HG02870 (cell line): ENCODE data around the gene ANKRD26.

Source experiments
- ATAC-seq: cut with Tn5 transposase; IDR thresholded peaks from one replicate; pipeline ENCODE4 v1.9.1; 2021; ENCODE audit warnings: mild to moderate bottlenecking, moderate library complexity; ENCODE audit not compliant: unreplicated experiment

Gene ANKRD26

DNA sequence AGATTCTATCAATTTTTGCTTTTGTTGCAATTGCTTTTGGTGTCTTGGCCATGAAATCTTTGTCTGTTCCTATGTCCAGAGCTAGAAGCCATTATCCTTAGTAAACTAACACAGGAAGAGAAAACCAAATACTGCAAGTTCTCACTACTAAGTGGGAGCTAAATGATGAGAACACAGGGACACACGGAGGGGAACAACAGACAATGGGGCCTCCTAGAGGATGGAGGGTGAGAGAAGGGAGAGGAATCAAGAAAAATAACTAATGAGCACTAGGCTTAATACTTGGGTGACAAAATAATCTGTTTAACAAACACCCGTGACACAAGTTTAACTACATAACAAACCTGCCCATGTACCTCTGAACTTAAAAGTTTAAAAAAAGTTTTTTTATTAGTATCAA, 78.2 kb downstream of the ANKRD26 start:
- no peak for ATAC-seq

DNA sequence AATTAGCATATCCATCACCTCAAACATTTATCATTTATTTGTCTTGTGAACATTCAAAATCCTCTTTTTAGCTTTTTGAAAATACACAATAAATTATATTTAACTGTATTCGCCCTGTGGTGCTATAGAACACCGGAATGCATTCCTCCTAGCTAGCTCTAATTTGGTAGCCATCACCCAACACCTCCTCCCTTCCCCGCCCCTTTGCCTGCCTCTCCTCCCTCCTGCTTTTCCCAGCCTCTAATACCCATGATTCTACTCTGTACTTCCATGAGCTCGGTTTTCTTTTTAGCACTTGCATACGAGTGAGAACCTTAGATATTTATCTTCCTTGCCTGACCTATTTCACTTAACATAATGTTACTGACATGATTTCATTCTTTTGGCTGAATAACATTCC, 80.1 kb downstream of the ANKRD26 start:
- ATAC-seq = no peak

- ATAC-seq = no peak
Measured at GRCh38 chr10:27019827-27020226, 80.5 kb downstream of the ANKRD26 start.

GRCh38 chr10:26997610-26998009, 102.7 kb downstream of the ANKRD26 start:
- ATAC-seq = no peak

- no peak for ATAC-seq
Measured at GRCh38 chr10:26994743-26995142, 105.6 kb downstream of the ANKRD26 start.

GRCh38 chr10:26987851-26988250, 112.4 kb downstream of the ANKRD26 start:
- ATAC-seq = no peak

- no peak for ATAC-seq
Measured at GRCh38 chr10:26983156-26983555, 117.1 kb downstream of the ANKRD26 start.

DNA sequence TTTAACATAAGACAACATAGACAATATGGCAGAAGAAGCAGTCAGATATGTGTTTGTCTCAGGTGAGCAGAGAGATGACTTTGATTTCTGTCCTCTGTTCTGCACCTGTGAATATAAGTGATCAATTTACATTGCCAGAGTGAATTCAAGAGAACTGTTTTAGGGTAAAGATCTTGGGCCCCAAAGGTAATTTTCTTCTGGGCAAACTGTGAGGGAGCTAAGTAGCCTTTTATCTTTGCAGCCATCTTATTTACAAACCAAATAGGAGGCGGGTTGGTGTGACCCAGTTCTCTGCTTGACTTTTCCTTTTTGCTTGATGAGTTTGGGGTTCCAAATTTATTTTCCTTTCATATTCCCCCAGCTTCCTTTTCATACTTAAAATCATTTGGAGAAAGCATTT, 118.2 kb downstream of the ANKRD26 start:
- no peak for ATAC-seq

- ATAC-seq = no peak
Measured at GRCh38 chr10:26981232-26981824, 119.0 kb downstream of the ANKRD26 start.

DNA sequence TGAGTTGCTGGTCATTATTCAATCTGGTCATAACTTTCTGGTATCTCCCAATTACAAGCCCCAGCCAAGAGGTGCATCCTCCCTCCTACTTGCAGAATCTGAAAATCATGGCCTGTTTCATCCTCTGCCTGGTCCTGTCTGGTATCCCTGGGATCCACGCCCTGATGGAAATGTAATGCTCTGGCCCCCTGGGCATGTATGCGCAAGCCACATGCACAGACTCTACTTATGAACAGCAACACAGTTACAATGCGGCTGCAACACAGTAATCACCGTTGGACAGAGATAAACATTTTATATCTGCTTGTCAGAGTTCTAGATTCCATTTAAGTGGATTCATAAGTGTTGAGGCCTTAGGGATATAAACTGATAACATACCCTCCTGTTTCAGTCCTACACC, 121.8 kb downstream of the ANKRD26 start:
- ATAC-seq = no peak

GRCh38 chr10:26977635-26978034, 122.7 kb downstream of the ANKRD26 start:
- no peak for ATAC-seq

DNA sequence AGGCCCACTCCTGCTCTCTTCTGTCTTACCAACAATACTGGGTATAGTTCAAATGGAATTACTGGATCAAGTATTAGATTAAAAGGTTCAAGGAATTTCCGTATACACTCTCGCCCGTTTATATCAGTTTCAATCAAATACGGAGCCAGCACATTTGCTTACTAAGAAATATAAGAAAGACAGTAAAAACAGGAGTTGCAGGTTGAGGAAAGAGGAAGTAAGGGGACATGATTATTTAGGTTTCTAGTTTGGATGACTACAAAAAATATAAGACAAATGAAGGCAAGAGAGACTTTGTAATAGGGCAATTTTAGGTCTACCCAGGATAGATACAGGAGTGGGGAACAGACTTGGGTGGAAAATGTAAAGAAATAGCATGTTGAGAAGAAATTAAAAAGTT, 129.6 kb downstream of the ANKRD26 start:
- ATAC-seq = no peak

DNA sequence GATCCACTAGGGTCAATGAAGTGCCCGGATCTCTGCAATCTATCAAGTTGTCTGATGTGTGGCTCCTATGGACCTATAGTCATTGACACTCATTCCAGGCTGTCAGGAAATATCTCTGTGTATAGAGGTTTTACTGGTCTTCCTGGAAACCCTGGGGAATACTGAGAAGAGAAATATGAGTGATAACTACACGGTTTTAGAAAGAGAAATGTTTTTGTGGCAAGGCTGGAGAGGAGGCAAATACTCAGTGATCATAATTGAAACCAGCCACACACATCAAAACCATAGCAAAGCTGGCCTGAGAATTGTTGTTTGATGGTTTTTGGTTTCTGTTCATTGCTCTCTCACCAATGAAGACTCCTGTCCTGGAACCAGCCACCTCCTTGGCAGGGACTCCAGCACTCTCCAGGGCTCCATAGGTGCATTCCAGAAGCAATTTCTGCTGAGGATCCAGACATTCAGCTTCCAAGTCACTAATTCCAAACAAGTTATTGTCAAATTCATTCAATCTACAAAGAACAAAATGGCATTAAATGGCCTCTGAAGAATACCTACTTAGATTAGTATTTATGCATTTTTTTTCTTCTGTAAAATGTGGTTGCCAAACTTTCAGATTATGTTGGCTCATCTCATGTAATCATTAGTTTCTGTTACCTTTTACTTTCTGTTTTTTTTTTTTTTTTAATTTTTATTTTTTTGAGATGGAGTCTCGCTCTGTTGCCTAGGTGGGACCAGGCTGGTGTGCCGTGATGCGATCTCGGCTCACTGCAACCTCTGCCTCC, 131.0 kb downstream of the ANKRD26 start:
- ATAC-seq = peak; percentile 88

GRCh38 chr10:26962835-26963234, 137.5 kb downstream of the ANKRD26 start:
- ATAC-seq = no peak

- no peak for ATAC-seq
Measured at GRCh38 chr10:26960308-26960707, 140.0 kb downstream of the ANKRD26 start.

- ATAC-seq = no peak
Measured at GRCh38 chr10:26959841-26960240, 140.5 kb downstream of the ANKRD26 start.
